IMR-90 (cell line): Measurements from ENCODE around the gene ARPC1A. TPM values are rescaled to one million over a fixed set of nuclear protein-coding genes. Genes with fewer than 3 reads are reported as not detected.

Source experiments
- ATAC-seq: fragments of 200-7000 bp; cut with Tn5 transposase; 2 replicates; pipeline ENCODE4 v1.9.1; 2020; ENCODE audit warnings: low read depth, mild to moderate bottlenecking, moderate library complexity
- BruUV-seq: library from RNA; stranded (reverse); fragments of 400-500 nt; replicated peaks from 2 replicates; lab custom pipeline; 2021; lab: Mats Ljungman, UMichigan
- CTCF ChIA-PET: fragments of 300-600 bp; formaldehyde crosslinking; extraction: SDS; loops from one replicate; lab custom pipeline; 2021; ENCODE audit warnings: antibody characterized with exemption; lab: Yijun Ruan, JAX
- POLR2A ChIA-PET: fragments of 300-600 bp; sonication (Branson Sonifier 250); formaldehyde crosslinking; loops from one replicate; lab custom pipeline; 2022; ENCODE audit warnings: antibody characterized with exemption; ENCODE audit not compliant: unreplicated experiment; lab: Charles Lee
- DNase-seq: peaks from one replicate; pipeline ENCODE4 v3.0.0; 2013
- H2AFZ ChIP-seq: replicated peaks from 2 replicates; pipeline ENCODE3; 2013; ENCODE audit warnings: low read length, mild to moderate bottlenecking; ENCODE audit not compliant: poor library complexity
- H2AK5ac ChIP-seq: 2 replicates; pipeline ENCODE4 v1.6.1; 2013; ENCODE audit warnings: low read depth, low read length, inconsistent platforms
- H2AK9ac ChIP-seq: replicated peaks from 2 replicates; pipeline ENCODE3; 2013; ENCODE audit warnings: mild to moderate bottlenecking, low read depth, low read length, moderate library complexity; ENCODE audit not compliant: poor library complexity
- H2BK120ac ChIP-seq: 2 replicates; pipeline ENCODE4 v1.6.1; 2013; ENCODE audit warnings: low read depth, low read length, inconsistent platforms
- H2BK15ac ChIP-seq: 3 replicates; pipeline ENCODE4 v1.6.1; 2013; ENCODE audit warnings: low read depth, low read length, inconsistent platforms
- H2BK20ac ChIP-seq: 2 replicates; pipeline ENCODE4 v1.6.1; 2013; ENCODE audit warnings: low read depth, mild to moderate bottlenecking, inconsistent platforms, low read length, moderate library complexity
- H2BK5ac ChIP-seq: 2 replicates; pipeline ENCODE4 v1.6.1; 2013; ENCODE audit warnings: mild to moderate bottlenecking, low read depth, low read length, inconsistent platforms; ENCODE audit not compliant: poor library complexity, severe bottlenecking
- H3K14ac ChIP-seq: replicated peaks from 2 replicates; pipeline ENCODE4 v1.6.1; 2013; ENCODE audit warnings: low read depth, low read length, inconsistent platforms
- H3K18ac ChIP-seq: 2 replicates; pipeline ENCODE4 v1.6.1; 2013; ENCODE audit warnings: low read depth, low read length, control low read depth
- H3K23ac ChIP-seq: 2 replicates; pipeline ENCODE4 v1.6.1; 2013; ENCODE audit warnings: low read depth, low read length, inconsistent platforms
- H3K27ac ChIP-seq: 2 replicates; pipeline ENCODE4 v1.5.1; 2013; ENCODE audit warnings: mild to moderate bottlenecking, control low read depth, low read length; ENCODE audit not compliant: insufficient read depth
- H3K27me3 ChIP-seq: 2 replicates; pipeline ENCODE4 v1.6.1; 2013; ENCODE audit warnings: low read length; ENCODE audit not compliant: control insufficient read depth, insufficient read depth
- H3K36me3 ChIP-seq: 2 replicates; pipeline ENCODE4 v1.6.1; 2013; ENCODE audit warnings: low read length, mixed read lengths; ENCODE audit not compliant: control insufficient read depth, insufficient read depth
- H3K4ac ChIP-seq: 2 replicates; pipeline ENCODE4 v1.6.1; 2013; ENCODE audit warnings: low read depth, low read length, inconsistent platforms
- H3K4me1 ChIP-seq: 2 replicates; pipeline ENCODE4 v1.6.1; 2013; ENCODE audit warnings: low read length, mixed read lengths; ENCODE audit not compliant: control insufficient read depth, insufficient read depth
- H3K4me2 ChIP-seq: 2 replicates; pipeline ENCODE4 v1.6.1; 2013; ENCODE audit warnings: low read depth, mild to moderate bottlenecking, control low read depth, low read length, moderate library complexity
- H3K4me3 ChIP-seq: 2 replicates; pipeline ENCODE4 v1.5.1; 2013; ENCODE audit warnings: low read depth, mild to moderate bottlenecking, control low read depth, low read length, moderate library complexity; ENCODE audit not compliant: insufficient read depth
- H3K56ac ChIP-seq: 2 replicates; pipeline ENCODE4 v1.6.1; 2013; ENCODE audit warnings: low read length, inconsistent platforms; ENCODE audit not compliant: insufficient read depth; ENCODE audit errors: extremely low read depth
- H3K79me1 ChIP-seq, 2 experiments: 2 replicates each; pipeline ENCODE4 v1.6.1; 2013; ENCODE audit warnings: low read length in 2 of 2, inconsistent platforms in 1 of 2, low read depth in 1 of 2
- H3K9ac ChIP-seq: 2 replicates; pipeline ENCODE4 v1.6.1; 2013; ENCODE audit warnings: low read depth, low read length, control low read depth
- H3K9me1 ChIP-seq: 2 replicates; pipeline ENCODE4 v1.6.1; 2013; ENCODE audit warnings: low read length, inconsistent platforms; ENCODE audit not compliant: insufficient read depth
- H3K9me3 ChIP-seq: 2 replicates; pipeline ENCODE4 v1.6.1; 2013; ENCODE audit warnings: low read length; ENCODE audit not compliant: control insufficient read depth, insufficient read depth
- H4K20me1 ChIP-seq: 2 replicates; pipeline ENCODE4 v1.6.1; 2013; ENCODE audit warnings: low read length, inconsistent platforms; ENCODE audit not compliant: insufficient read depth
- H4K5ac ChIP-seq: 2 replicates; pipeline ENCODE4 v1.6.1; 2013; ENCODE audit warnings: mild to moderate bottlenecking, low read depth, low read length, control low read depth
- H4K8ac ChIP-seq, 2 experiments: 2 replicates each; pipeline ENCODE4 v1.6.1; 2013; ENCODE audit warnings: low read depth in 2 of 2, low read length in 2 of 2, control low read depth in 1 of 2, inconsistent platforms in 1 of 2
- H4K91ac ChIP-seq: 2 replicates; pipeline ENCODE4 v1.6.1; 2013; ENCODE audit warnings: low read depth, low read length, inconsistent platforms; ENCODE audit not compliant: insufficient read depth
- FOS ChIP-seq: fragments of 150-350 bp; IDR thresholded peaks from 2 replicates; pipeline ENCODE4 v1.6.1; 2016; ENCODE audit warnings: low read depth, low read length
- MAZ ChIP-seq: IDR thresholded peaks from 2 replicates; pipeline ENCODE4 v1.6.1; 2012; ENCODE audit warnings: low read depth, mild to moderate bottlenecking, low read length, improper control_type of control experiment, moderate library complexity, borderline replicate concordance
- RFX5 ChIP-seq: IDR thresholded peaks from 2 replicates; pipeline ENCODE4 v1.8.0; 2012; ENCODE audit warnings: low read depth, mild to moderate bottlenecking, low read length, moderate library complexity
- WGBS, 2 experiments: methylation state at CpG; one replicate each; pipeline versions ENCODE4 v1.1.5 to v1.1.7; 2013; ENCODE audit warnings: missing lambda C conversion rate in 2 of 2; ENCODE audit not compliant: insufficient read length in 1 of 2; ENCODE audit errors: extremely low coverage in 2 of 2; 5-methylcytosine and 5-hydroxymethylcytosine counted together
- dilution Hi-C: fragments of 300-500 bp; cut with HindIII; formaldehyde crosslinking; loops from one replicate; pipeline ENCODE4 v1.14.3; 2018; ENCODE audit warnings: low sequenced_read_pairs; ENCODE audit not compliant: unreplicated experiment
- in situ Hi-C: fragments of 300-500 bp; cut with MboI; formaldehyde crosslinking; loops from 3 replicates; pipeline ENCODE4 v1.14.3; 2019; ENCODE audit warnings: low sequenced_read_pairs, inconsistent platforms, mixed read lengths
- intact Hi-C: fragments of 100-400 bp; cut with micrococcal nuclease; formaldehyde crosslinking; loops from 2 replicates; pipeline ENCODE4 v1.10.0; 2022
- polyA plus RNA-seq, 3 experiments: library from polyadenylated mRNA; depleted of rRNA; stranded (reverse); fragments of >200 nt; gene quantifications; 2 replicates each; pipeline ENCODE4 v1.2.3, GENCODE V29; 2012; ENCODE audit warnings: low replicate concordance in 1 of 3
- total RNA-seq: library from RNA; depleted of rRNA; stranded (reverse); fragments of >200 nt; gene quantifications from 2 replicates; pipeline ENCODE4 v1.2.3, GENCODE V29; 2012

ARPC1A gene
- total and polyA plus RNA-seq, 2 of the 4 experiments (the other 2 are of a cell fraction): 253 to 327 TPM

GRCh38 chr7:99368750-99369389, 43.2 kb downstream of the ARPC1A start:
- Histone ChIP-seq H4K5ac (no peak overlapping the region), H4K91ac (no peak overlapping the region), H3K27ac (no peak overlapping the region), H3K27me3 (no peaks in the 10 kb centered on the region), H3K9me1 (peaks cover 4% of the 10 kb centered on the region; the same call in 1 of the 2 replicates), H2BK15ac (no peak overlapping the region), H3K36me3 (peaks cover 26% of the 10 kb centered on the region), H3K79me1 (peaks cover 7 to 41% of the 10 kb centered on the region in 2 experiments; a peak in 3 of 4 replicates), H3K23ac (no peak overlapping the region), H2AK9ac (no peak overlapping the region), H2BK120ac (no peak overlapping the region), H2BK5ac (no peak overlapping the region), H2AFZ (no peak overlapping the region), H3K9me3 (no peaks in the 10 kb centered on the region), H3K4me1 (peaks cover 8% of the 10 kb centered on the region; the same call in 1 of the 2 replicates), H4K20me1 (peaks cover 5% of the 10 kb centered on the region; the same call in 1 of the 2 replicates), H2BK20ac (no peak overlapping the region), H3K4me2 (no peak overlapping the region), H2AK5ac (no peak overlapping the region), H3K56ac (no peak overlapping the region), H3K9ac (no peak overlapping the region), H3K4ac (no peak overlapping the region), H3K4me3 (no peak overlapping the region), H3K14ac (no peak overlapping the region), H4K8ac (no peak overlapping the region; a peak in 1 of 4 replicates), H3K18ac (no peak overlapping the region)
- ChIA-PET CTCF (no interaction called here), POLR2A (no interaction called here)
- no peak for TF ChIP-seq RFX5
- TF ChIP-seq FOS: no peak
- TF ChIP-seq MAZ: no peak
- ATAC-seq (no peak), DNase-seq (no peak)
- intact Hi-C loops: no loop called here
- dilution Hi-C loops: no loop called here
- in situ Hi-C loops: no loop called here
- WGBS, 2 experiments: 100% methylated on average over 3 of the region's 13 CpGs; no CpG with 5 or more reads in 1 of the 2 experiments
- BruUV-seq: no TSS peak
